Tibial nerve (tissue), 4 donors: ENCODE data around the gene MRPS22. TPM values are rescaled to one million over a fixed set of nuclear protein-coding genes. Genes with fewer than 3 reads are reported as not detected.

ENCODE experiments used
- DNase-seq, 2 donors: peaks; one replicate each; pipeline ENCODE4 v3.0.0-alpha.2; 2019; ENCODE audit warnings: low spot score in 2 of 2
- H3K27ac ChIP-seq, 4 donors: fragments of 200-600 bp; sonication (generic) in 3 of 4; one replicate each; pipeline ENCODE4 v1.5.1; 2017 to 2019; ENCODE audit warnings: mild to moderate bottlenecking in 1 of 4
- H3K27me3 ChIP-seq, 2 donors: fragments of 200-600 bp; sonication (generic) in 1 of 2; one replicate each; pipeline versions ENCODE4 v1.5.1 to v1.6.0; 2017 to 2019
- H3K36me3 ChIP-seq, 3 donors: fragments of 200-600 bp; sonication (generic); one replicate each; pipeline ENCODE4 v1.5.1; 2018 to 2019
- H3K4me1 ChIP-seq, 4 donors: fragments of 200-600 bp; sonication (generic) in 3 of 4; one replicate each; pipeline ENCODE4 v1.5.1; 2017 to 2019
- H3K4me3 ChIP-seq, 4 donors: fragments of 200-600 bp; sonication (generic) in 3 of 4; one replicate each; pipeline ENCODE4 v1.5.1; 2017 to 2019; ENCODE audit warnings: mild to moderate bottlenecking in 1 of 4, moderate library complexity in 1 of 4
- H3K9me3 ChIP-seq, 4 donors: fragments of 200-600 bp; sonication (generic) in 3 of 4; one replicate each; pipeline ENCODE4 v1.5.1; 2017 to 2019
- EP300 ChIP-seq, 2 donors: sonication (generic); formaldehyde crosslinking; IDR thresholded peaks; one replicate each; pipeline ENCODE4 v1.6.1; 2017; ENCODE audit warnings: antibody characterized with exemption in 2 of 2, mild to moderate bottlenecking in 1 of 2
- POLR2A ChIP-seq, 2 donors: fragments of 450-650 bp; IDR thresholded peaks; one replicate each; pipeline ENCODE4 v1.6.1; 2017; ENCODE audit warnings: antibody characterized with exemption in 2 of 2, mild to moderate bottlenecking in 2 of 2, moderate library complexity in 2 of 2
- WGBS, 2 donors: methylation state at CpG; one replicate each; pipeline ENCODE4 v1.1.5; 2018; 5-methylcytosine and 5-hydroxymethylcytosine counted together
- total RNA-seq, 4 donors: library from RNA; depleted of rRNA; stranded (reverse); fragments of >200 nt; gene quantifications; one replicate each; pipeline ENCODE4 v1.1.0, GENCODE V29; 2016
- TF ChIP-seq, protein P1 (sequence below), 5 experiments: fragments of 200-600 bp in 3 of 5; fragments of 450-650 bp in 2 of 5; sonication (generic) in 3 of 5; IDR thresholded peaks; one replicate each; pipeline ENCODE4 v1.5.1; 2016 to 2019; ENCODE audit warnings: antibody characterized with exemption in 5 of 5, mild to moderate bottlenecking in 3 of 5, moderate library complexity in 2 of 5

The MRPS22 gene
- total RNA-seq, 4 donors from 2014 or later = 37.7 to 50.7 (median 46.4) TPM

DNA sequence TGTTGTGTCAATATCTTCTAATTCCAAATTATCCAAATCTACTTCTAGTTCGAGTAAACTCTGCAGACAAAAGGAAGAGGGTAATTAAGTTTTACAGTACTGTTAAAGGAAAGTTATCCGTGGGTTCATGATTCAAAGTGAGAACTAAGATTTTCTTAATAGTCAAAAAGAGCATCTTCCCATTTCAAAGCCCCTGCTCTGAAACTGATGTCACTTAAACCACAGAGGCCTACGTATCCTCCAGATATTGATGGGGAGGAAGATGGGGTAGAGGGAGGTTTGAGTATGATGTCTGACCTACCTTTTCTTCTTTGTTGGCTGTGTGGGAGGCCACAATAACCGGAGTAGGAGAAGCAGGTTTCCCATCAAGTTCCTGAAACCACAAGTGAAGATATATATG, 14.1 kb downstream of the MRPS22 start:
- H3K4me3 ChIP-seq = no peak overlapping the region
- H3K36me3 ChIP-seq = peaks cover 0 to 98% (median 22%) of the 10 kb centered on the region in 3 donors
- H3K9me3 ChIP-seq = no peaks in the 10 kb centered on the region
- H3K27me3 ChIP-seq = no peaks in the 10 kb centered on the region
- 81 to 83% methylated on average over 4 of the region's 4 CpGs for WGBS, 2 donors
- DNase-seq = no peak
- TF ChIP-seq EP300 (IDR thresholded peaks at IDR 0.05) (no peak), POLR2A (IDR thresholded peaks at IDR 0.05) (no peak)
- TF ChIP-seq, protein P1, sequence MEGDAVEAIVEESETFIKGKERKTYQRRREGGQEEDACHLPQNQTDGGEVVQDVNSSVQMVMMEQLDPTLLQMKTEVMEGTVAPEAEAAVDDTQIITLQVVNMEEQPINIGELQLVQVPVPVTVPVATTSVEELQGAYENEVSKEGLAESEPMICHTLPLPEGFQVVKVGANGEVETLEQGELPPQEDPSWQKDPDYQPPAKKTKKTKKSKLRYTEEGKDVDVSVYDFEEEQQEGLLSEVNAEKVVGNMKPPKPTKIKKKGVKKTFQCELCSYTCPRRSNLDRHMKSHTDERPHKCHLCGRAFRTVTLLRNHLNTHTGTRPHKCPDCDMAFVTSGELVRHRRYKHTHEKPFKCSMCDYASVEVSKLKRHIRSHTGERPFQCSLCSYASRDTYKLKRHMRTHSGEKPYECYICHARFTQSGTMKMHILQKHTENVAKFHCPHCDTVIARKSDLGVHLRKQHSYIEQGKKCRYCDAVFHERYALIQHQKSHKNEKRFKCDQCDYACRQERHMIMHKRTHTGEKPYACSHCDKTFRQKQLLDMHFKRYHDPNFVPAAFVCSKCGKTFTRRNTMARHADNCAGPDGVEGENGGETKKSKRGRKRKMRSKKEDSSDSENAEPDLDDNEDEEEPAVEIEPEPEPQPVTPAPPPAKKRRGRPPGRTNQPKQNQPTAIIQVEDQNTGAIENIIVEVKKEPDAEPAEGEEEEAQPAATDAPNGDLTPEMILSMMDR (IDR thresholded peaks at IDR 0.05) = no peak
- peaks cover 0 to 7% (median 0%) of the 10 kb centered on the region in 4 donors for H3K4me1 ChIP-seq
- no peak overlapping the region for H3K27ac ChIP-seq

DNA sequence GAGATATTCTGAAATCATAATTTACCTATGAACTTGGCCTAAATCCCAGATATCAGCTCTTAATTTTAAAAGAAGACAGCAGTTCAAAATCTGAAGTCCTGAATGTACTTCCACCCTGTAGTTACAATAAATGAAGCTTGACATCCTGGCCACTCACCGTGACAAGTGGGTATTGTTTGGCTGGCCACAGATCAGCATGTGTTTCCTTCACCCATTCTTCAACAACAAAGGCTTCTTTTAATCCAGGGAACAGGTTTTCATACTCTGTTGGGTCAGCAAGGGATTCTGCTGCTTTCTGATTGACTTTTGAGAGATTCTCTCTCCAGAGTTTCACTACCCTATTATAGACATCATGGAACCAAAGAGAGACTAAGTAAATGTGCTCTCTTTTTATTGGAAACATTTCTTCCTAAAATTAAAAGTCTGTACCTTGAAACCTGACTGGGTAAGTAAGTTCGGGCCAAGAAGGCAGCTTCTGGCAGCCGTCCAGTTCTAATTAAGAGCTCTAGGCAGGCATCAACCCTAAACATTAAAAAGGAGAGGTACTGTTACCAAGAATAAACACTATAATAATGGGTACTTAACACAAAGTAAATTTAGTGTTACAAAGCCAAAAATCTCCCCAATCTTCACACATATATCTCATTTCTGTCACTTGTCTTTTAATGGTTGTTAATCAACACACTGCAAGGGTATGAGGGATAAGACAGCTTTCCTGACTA, 15.2 kb downstream of the MRPS22 start:
- Histone ChIP-seq H3K27me3 (no peaks in the 10 kb centered on the region), H3K4me3 (no peak overlapping the region), H3K4me1 (peaks cover 0 to 7% (median 0%) of the 10 kb centered on the region in 4 donors), H3K27ac (no peak overlapping the region), H3K36me3 (peaks cover 0 to 100% (median 25%) of the 10 kb centered on the region in 3 donors), H3K9me3 (no peaks in the 10 kb centered on the region)
- DNase-seq = no peak
- TF ChIP-seq POLR2A (IDR thresholded peaks at IDR 0.05) (no peak), EP300 (IDR thresholded peaks at IDR 0.05) (no peak)
- TF ChIP-seq, protein P1 (IDR thresholded peaks at IDR 0.05) = no peak
- WGBS, 2 donors = 58 to 60% methylated on average over 3 of the region's 3 CpGs

DNA sequence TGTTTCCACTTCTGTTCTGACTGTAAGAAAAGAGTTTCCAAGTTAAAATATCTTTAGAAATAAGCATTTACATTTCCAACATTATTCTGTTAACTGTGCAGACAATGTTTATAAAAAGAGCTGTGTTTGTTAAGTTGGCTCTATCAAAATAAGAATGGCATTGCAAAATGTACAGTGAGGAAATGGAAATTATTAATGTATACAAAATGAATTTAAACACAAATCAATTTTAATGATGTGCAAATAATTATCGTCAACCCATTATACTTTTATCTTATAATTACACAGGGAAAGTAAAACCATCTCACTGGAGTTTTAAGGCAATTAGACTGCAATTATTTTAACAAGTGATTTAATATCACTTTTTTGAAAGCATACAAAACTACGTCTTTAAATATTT, 17.5 kb downstream of the MRPS22 start:
- H3K4me3 ChIP-seq = no peak overlapping the region
- no peaks in the 10 kb centered on the region for H3K4me1 ChIP-seq
- no peak overlapping the region for H3K27ac ChIP-seq
- H3K36me3 ChIP-seq = peaks cover 0 to 100% (median 33%) of the 10 kb centered on the region in 3 donors
- no peak for TF ChIP-seq EP300 (IDR thresholded peaks at IDR 0.05)
- no peak for TF ChIP-seq POLR2A (IDR thresholded peaks at IDR 0.05)
- TF ChIP-seq, protein P1 (IDR thresholded peaks at IDR 0.05) = no peak
- WGBS, 2 donors = 79 to 88% methylated on average over 2 of the region's 2 CpGs
- H3K9me3 ChIP-seq = no peaks in the 10 kb centered on the region
- DNase-seq = no peak
- no peaks in the 10 kb centered on the region for H3K27me3 ChIP-seq

DNA sequence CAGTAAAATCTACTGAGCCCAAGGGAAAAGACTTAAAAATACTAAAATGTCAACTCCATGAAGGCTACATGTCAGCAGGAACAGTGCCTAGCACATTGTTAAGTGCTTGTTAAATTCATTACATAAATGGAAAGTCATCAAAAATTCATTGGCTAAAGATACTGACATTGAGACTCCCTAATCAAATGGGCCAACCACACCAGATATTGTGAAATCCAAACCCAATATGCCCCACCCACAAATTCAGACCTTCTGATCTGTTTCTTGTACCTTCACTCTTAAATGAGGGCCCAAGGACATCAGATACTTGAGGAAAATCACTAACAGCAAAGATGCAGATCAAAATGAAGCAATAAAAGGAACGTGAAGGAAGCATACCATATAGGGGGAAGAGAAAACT, 20.7 kb downstream of the MRPS22 start:
- no peaks in the 10 kb centered on the region for H3K4me1 ChIP-seq
- WGBS, 2 donors = 88 to 100% methylated on average over 1 of the region's 1 CpG
- H3K27ac ChIP-seq = no peak overlapping the region
- H3K27me3 ChIP-seq = no peaks in the 10 kb centered on the region
- H3K9me3 ChIP-seq = no peaks in the 10 kb centered on the region
- no peak for DNase-seq
- TF ChIP-seq POLR2A (IDR thresholded peaks at IDR 0.05) = no peak
- no peak for TF ChIP-seq EP300 (IDR thresholded peaks at IDR 0.05)
- TF ChIP-seq, protein P1 (IDR thresholded peaks at IDR 0.05) = no peak
- H3K36me3 ChIP-seq = peaks cover 0 to 100% (median 40%) of the 10 kb centered on the region in 3 donors
- H3K4me3 ChIP-seq = no peak overlapping the region

GRCh38 chr3:139374099-139374498, 30.3 kb downstream of the MRPS22 start:
- TF ChIP-seq, protein P1 (IDR thresholded peaks at IDR 0.05) = no peak
- TF ChIP-seq POLR2A (IDR thresholded peaks at IDR 0.05) = no peak
- no peak for TF ChIP-seq EP300 (IDR thresholded peaks at IDR 0.05)
- Histone ChIP-seq H3K4me3 (no peak overlapping the region), H3K27ac (no peak overlapping the region), H3K4me1 (peaks cover 0 to 9% (median 0%) of the 10 kb centered on the region in 4 donors), H3K36me3 (peaks cover 2 to 96% (median 14%) of the 10 kb centered on the region in 3 donors), H3K27me3 (no peaks in the 10 kb centered on the region), H3K9me3 (no peaks in the 10 kb centered on the region)
- 85 to 92% methylated on average over 2 of the region's 2 CpGs for WGBS, 2 donors
- no peak for DNase-seq
